IPS-15b (cell line): Measurements from ENCODE around the gene CTR9.

Experiments used
- H3K27me3 ChIP-seq: one replicate; pipeline ENCODE4 v1.6.1; 2013; ENCODE audit warnings: low read length; ENCODE audit not compliant: control insufficient read depth, insufficient read depth
- H3K36me3 ChIP-seq: one replicate; pipeline ENCODE4 v1.6.1; 2013; ENCODE audit warnings: low read length; ENCODE audit not compliant: control insufficient read depth, insufficient read depth
- H3K4me1 ChIP-seq: one replicate; pipeline ENCODE4 v1.6.1; 2013; ENCODE audit warnings: mild to moderate bottlenecking, low read length; ENCODE audit not compliant: control insufficient read depth, insufficient read depth
- H3K4me3 ChIP-seq: one replicate; pipeline ENCODE4 v1.5.1; 2013; ENCODE audit warnings: low read depth, low read length
- H3K9ac ChIP-seq: one replicate; pipeline ENCODE4 v1.6.1; 2013; ENCODE audit warnings: low read depth, mild to moderate bottlenecking, low read length
- H3K9me3 ChIP-seq: one replicate; pipeline ENCODE4 v1.6.1; 2013; ENCODE audit warnings: mild to moderate bottlenecking, low read length; ENCODE audit not compliant: control insufficient read depth, insufficient read depth

The CTR9 gene

GRCh38 chr11:10725907-10726253 is 25.2 kb upstream of the CTR9 start:
- Histone ChIP-seq H3K9ac (no peak overlapping the region), H3K4me3 (no peak overlapping the region), H3K9me3 (no peaks in the 10 kb centered on the region), H3K27me3 (no peaks in the 10 kb centered on the region), H3K4me1 (peaks cover 4% of the 10 kb centered on the region), H3K36me3 (no peaks in the 10 kb centered on the region)

- Histone ChIP-seq H3K9me3 (no peaks in the 10 kb centered on the region), H3K9ac (no peak overlapping the region), H3K4me1 (peaks cover 4% of the 10 kb centered on the region), H3K36me3 (no peaks in the 10 kb centered on the region), H3K4me3 (no peak overlapping the region), H3K27me3 (no peaks in the 10 kb centered on the region)
Measured at GRCh38 chr11:10727146-10727851, 23.7 kb upstream of the CTR9 start.

GRCh38 chr11:10728154-10728553 is 22.9 kb upstream of the CTR9 start:
- Histone ChIP-seq H3K27me3 (no peaks in the 10 kb centered on the region), H3K36me3 (no peaks in the 10 kb centered on the region), H3K4me1 (peaks cover 4% of the 10 kb centered on the region), H3K4me3 (no peak overlapping the region), H3K9ac (no peak overlapping the region), H3K9me3 (no peaks in the 10 kb centered on the region)

- H3K4me1 ChIP-seq = peaks cover 4% of the 10 kb centered on the region
- peak overlapping the region; percentile 70 for H3K4me3 ChIP-seq
- H3K9me3 ChIP-seq = no peaks in the 10 kb centered on the region
- H3K9ac ChIP-seq = peak overlapping the region; percentile 74
- H3K27me3 ChIP-seq = no peaks in the 10 kb centered on the region
- no peaks in the 10 kb centered on the region for H3K36me3 ChIP-seq
Measured at GRCh38 chr11:10728789-10729472, 22.1 kb upstream of the CTR9 start.

GRCh38 chr11:10730151-10730550 is 20.9 kb upstream of the CTR9 start:
- H3K27me3 ChIP-seq = no peaks in the 10 kb centered on the region
- no peaks in the 10 kb centered on the region for H3K9me3 ChIP-seq
- H3K9ac ChIP-seq = no peak overlapping the region
- peaks cover 4% of the 10 kb centered on the region for H3K4me1 ChIP-seq
- H3K36me3 ChIP-seq = no peaks in the 10 kb centered on the region
- H3K4me3 ChIP-seq = no peak overlapping the region

GRCh38 chr11:10731064-10731680 is 19.9 kb upstream of the CTR9 start:
- no peaks in the 10 kb centered on the region for H3K27me3 ChIP-seq
- H3K4me3 ChIP-seq = no peak overlapping the region
- peaks cover 4% of the 10 kb centered on the region for H3K4me1 ChIP-seq
- H3K9ac ChIP-seq = no peak overlapping the region
- no peaks in the 10 kb centered on the region for H3K9me3 ChIP-seq
- H3K36me3 ChIP-seq = no peaks in the 10 kb centered on the region

- H3K9me3 ChIP-seq = no peaks in the 10 kb centered on the region
- no peaks in the 10 kb centered on the region for H3K27me3 ChIP-seq
- peak overlapping the region; percentile 60 for H3K9ac ChIP-seq
- peak overlapping the region; percentile 50 for H3K4me3 ChIP-seq
- H3K4me1 ChIP-seq = no peaks in the 10 kb centered on the region
- no peaks in the 10 kb centered on the region for H3K36me3 ChIP-seq
Measured at GRCh38 chr11:10735481-10736475, 15.3 kb upstream of the CTR9 start.

- H3K9ac ChIP-seq = no peak overlapping the region
- H3K4me1 ChIP-seq = no peaks in the 10 kb centered on the region
- H3K9me3 ChIP-seq = no peaks in the 10 kb centered on the region
- no peaks in the 10 kb centered on the region for H3K27me3 ChIP-seq
- H3K36me3 ChIP-seq = no peaks in the 10 kb centered on the region
- H3K4me3 ChIP-seq = no peak overlapping the region
Measured at GRCh38 chr11:10742460-10743208, 8.4 kb upstream of the CTR9 start.

GRCh38 chr11:10743354-10744000 is 7.6 kb upstream of the CTR9 start:
- Histone ChIP-seq H3K36me3 (no peaks in the 10 kb centered on the region), H3K4me1 (no peaks in the 10 kb centered on the region), H3K27me3 (no peaks in the 10 kb centered on the region), H3K4me3 (no peak overlapping the region), H3K9me3 (no peaks in the 10 kb centered on the region), H3K9ac (no peak overlapping the region)

GRCh38 chr11:10744206-10744605 is 6.8 kb upstream of the CTR9 start:
- H3K27me3 ChIP-seq = no peaks in the 10 kb centered on the region
- H3K9ac ChIP-seq = no peak overlapping the region
- H3K9me3 ChIP-seq = no peaks in the 10 kb centered on the region
- H3K4me3 ChIP-seq = no peak overlapping the region
- H3K4me1 ChIP-seq = no peaks in the 10 kb centered on the region
- H3K36me3 ChIP-seq = no peaks in the 10 kb centered on the region
